ENCODE results near the gene CIB1.
A peak's percentile ranks its signal among the peaks of the same experiment; 100 is the strongest.

The CIB1 gene

GRCh38 chr15:90211440-90212143, 22.1 kb downstream of the CIB1 start:
- peak overlapping the region; percentile 76; the same call in 1 of the 2 replicates for H3K27ac ChIP-seq
- TF ChIP-seq, protein P1, sequence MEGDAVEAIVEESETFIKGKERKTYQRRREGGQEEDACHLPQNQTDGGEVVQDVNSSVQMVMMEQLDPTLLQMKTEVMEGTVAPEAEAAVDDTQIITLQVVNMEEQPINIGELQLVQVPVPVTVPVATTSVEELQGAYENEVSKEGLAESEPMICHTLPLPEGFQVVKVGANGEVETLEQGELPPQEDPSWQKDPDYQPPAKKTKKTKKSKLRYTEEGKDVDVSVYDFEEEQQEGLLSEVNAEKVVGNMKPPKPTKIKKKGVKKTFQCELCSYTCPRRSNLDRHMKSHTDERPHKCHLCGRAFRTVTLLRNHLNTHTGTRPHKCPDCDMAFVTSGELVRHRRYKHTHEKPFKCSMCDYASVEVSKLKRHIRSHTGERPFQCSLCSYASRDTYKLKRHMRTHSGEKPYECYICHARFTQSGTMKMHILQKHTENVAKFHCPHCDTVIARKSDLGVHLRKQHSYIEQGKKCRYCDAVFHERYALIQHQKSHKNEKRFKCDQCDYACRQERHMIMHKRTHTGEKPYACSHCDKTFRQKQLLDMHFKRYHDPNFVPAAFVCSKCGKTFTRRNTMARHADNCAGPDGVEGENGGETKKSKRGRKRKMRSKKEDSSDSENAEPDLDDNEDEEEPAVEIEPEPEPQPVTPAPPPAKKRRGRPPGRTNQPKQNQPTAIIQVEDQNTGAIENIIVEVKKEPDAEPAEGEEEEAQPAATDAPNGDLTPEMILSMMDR (conservative IDR thresholded peaks at IDR 0.05) = no peak

DNA sequence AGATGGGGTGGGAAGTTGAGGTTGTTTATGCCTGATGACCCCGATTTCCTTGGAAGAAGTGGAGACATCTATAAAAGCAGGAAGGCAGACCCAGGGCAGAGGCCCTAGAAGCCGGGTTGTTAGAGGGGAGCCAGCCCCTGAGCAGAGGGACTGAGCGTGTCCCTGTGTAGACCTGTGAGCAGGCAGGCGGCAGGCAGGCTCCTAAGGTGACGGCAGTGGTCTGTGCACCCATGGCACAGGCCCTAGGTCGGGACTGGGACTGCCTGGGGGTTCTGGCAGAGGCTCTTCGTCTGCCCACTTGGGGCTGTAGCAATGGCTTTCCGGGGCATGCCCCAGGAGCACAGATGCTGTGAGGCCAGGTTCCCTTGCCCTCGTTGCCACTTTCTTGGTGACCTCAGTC, 22.7 kb downstream of the CIB1 start:
- TF ChIP-seq, protein P1 (conservative IDR thresholded peaks at IDR 0.05) = no peak
- H3K27ac ChIP-seq = peak overlapping the region; percentile 76; the same call in 1 of the 2 replicates

DNA sequence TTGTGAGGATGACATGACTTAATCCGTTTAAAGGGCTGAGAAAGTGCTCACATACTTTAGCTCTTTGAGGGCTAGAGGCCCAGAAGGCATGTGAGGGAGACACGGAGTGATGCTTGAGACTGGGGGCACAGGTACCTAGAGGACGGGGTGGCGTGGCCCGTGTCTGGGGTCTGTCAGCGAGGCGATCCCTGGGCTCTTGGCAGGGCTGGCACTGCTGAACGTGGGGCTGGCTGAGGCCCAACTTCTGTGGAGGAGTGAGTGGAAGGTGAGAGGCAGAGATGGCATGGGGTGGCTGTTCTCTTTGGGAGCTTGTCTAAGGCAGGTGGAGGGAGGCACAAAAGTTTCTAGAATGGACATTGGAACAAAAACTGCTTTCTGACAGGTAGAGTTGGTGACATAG, 23.1 kb downstream of the CIB1 start:
- H3K27ac ChIP-seq = peak overlapping the region; percentile 76; the same call in 1 of the 2 replicates
- TF ChIP-seq, protein P1 (conservative IDR thresholded peaks at IDR 0.05) = no peak

GRCh38 chr15:90209591-90209990, 24.1 kb downstream of the CIB1 start:
- no peak overlapping the region for H3K27ac ChIP-seq
- TF ChIP-seq, protein P1 (conservative IDR thresholded peaks at IDR 0.05) = no peak

DNA sequence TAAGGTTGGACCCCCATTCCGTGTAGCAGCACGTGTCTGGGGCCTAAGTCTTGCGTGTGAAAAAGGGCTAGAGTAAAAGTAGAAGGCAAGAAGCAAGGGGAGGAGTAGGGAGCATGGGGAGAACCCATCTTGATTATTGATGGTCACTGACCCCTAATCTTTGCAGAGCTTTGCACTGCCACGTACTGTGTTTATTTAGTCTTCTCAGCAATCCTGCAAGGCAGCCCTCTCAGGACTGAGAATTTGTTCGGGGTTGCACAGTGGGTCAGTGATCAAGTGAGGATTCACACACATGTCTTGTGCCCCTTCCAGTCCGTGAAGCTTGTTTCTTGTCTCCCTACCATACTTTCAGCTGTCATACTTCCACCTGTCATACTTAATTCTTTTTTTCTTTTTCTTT, 25.4 kb downstream of the CIB1 start:
- H3K27ac ChIP-seq = no peak overlapping the region
- TF ChIP-seq, protein P1 (conservative IDR thresholded peaks at IDR 0.05) = no peak

DNA sequence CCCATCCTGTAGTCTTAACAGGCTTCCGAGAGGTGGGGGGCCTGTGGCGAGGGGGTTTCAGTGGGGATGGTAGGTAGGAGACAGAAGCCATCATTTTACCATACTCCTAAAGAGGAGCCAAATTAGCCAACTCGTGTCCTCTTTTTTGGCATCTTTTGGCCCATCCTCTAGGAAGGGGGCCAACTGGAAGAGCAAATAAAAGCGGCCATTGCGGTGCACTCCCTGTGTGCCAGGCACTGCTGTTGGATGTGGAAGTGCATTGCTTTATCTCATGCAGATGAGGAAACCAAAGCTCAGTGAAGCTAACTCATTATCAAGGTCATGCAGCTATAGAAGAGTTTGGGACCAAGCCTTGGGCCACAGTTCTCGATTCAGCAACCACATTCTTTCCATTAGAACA, 26.5 kb downstream of the CIB1 start:
- TF ChIP-seq, protein P1 (conservative IDR thresholded peaks at IDR 0.05) = no peak
- no peak overlapping the region for H3K27ac ChIP-seq

- TF ChIP-seq, protein P1 (conservative IDR thresholded peaks at IDR 0.05) = no peak
- no peak overlapping the region for H3K27ac ChIP-seq
Measured at GRCh38 chr15:90205886-90206285, 27.9 kb downstream of the CIB1 start.
